GM18909 (cell line): ENCODE measurements around the gene MPLKIP.
"Not testable (repeated sequence)": the region's sequence is repeated elsewhere in the genome, so short reads cannot be mapped to it uniquely, and the experiment has no call there.

Experiments used
- ATAC-seq: cut with Tn5 transposase; IDR thresholded peaks from one replicate; pipeline ENCODE4 v1.9.1; 2021; ENCODE audit warnings: mild to moderate bottlenecking; ENCODE audit not compliant: unreplicated experiment, poor library complexity

MPLKIP gene

DNA sequence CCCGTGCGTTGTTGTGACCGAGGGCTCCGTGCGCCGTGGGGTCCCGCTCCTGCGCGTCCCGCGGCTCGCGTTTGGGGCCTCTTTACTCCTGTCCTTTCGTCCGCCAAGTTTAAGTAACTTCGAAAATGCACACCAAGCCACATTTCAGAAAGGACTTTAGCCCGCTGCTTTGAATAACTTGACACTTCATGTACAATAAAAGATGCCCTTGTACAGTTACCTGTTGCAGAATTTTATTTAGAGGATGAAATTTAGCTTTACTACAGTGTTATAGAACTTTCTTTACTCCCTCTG is 842 bp upstream of the MPLKIP start:
- no peak for ATAC-seq

DNA sequence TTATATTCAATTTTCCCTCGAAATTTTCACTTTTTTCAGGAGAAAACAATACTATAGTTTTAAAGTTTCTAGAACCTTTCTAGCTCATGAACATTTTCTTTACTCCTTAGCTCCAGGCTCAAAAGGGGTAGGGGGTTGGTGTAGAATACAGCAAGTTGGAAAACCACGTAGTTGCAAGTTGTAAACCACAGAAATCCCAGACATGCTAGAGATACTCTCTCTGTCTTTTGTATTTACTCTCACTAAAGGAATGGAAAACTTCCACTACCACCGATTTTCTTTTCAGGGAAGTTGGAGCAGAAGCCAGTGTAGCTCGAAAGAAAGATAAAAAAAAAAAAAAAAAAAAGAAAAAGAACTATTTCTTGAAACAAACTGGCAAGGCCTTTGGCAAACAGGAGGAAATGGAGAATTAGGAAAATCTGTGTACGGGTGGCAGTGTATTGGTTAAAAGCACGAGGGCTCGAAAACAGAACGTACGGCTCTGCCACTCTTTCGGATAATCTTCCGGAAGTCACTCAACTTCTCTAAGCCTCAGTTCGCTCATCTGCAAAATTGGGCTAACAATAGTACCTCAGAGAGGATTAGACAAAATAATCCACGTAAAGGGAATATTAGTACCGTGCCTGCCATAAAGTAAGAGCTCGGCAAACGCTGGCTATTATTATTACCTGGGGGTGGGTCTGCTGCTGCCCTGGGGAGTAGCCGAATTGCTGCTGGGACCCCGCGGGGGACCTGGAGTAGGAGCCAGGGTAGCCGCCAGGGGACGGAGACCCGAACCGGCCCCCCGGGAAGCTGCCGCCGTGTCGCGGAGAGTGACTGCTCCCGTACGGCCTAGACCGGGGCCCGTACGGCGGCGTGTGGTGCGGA is 628 bp downstream of the MPLKIP start:
- peak; percentile 9 for ATAC-seq

DNA sequence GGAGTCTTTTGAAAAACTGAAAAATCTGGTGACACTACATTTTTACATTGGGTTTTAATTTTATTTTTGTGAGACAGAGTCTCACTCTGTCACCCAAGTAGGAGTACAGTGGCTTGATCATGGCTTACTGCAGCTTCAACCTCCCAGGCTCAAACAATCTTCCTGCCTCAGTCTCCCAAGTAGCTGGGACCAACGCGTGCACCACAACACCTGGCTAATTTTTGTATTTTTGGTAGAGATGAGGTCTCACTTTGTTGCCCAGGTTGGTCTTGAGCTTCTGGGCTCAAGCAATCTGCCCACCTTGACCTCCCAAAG is 11.5 kb downstream of the MPLKIP start:
- no peak for ATAC-seq

DNA sequence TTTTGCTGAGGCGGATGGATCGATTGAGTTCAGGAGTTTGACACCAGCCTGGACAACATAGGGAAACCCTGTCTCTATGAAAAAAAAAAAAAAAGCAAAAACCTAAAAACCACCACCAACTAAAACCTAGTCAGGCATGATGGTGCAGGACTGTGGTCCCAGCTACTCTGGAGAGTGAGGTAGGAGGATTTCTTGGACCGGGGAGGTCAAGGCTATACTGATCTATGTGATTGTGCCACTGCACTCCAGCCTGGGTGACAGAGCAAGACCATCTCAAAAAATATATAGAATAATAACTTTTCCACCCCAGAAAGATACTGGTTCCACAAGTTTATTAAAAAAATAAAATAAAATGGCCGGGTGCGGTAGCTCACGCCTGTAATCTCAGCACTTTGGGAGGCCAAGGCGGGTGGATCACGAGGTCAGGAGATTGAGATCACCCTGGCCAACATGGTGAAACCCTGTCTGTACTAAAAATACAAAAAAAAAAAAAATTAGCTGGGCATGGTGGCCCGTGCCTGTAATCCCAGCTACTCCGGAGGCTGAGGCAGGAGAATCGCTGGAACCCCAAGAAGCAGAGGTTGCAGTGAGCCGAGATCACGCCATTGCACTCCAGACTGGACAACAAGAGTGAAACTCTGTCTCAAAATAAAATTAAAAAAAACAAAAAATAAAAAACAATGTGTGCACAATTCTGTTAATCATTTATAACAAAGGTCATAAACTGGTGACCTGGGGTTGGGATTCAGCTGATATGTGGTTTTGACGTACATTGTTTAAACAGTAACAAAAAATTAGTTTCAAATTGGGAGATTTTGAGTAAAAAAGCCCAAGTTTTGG is 12.1 kb downstream of the MPLKIP start:
- not testable (repeated sequence) for ATAC-seq

DNA sequence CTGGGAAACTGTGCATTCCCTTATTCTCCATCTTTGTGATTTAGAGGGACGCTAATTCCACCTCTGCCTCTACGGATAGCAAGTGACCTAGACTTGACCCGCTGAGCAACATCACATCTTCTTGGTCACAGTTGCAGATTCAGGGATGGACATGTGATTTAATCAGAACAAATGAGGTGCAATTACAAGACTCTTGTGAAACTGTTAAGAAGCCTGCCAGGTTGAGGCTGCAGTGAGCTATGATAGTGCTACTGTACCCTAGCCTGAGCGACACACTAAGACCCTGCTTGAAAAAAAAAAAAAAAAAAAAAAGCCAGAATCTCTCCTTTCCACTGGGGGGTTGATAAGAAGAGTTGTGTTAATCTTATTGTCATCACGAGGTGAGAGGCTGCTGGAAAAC is 14.4 kb downstream of the MPLKIP start:
- ATAC-seq: no peak

DNA sequence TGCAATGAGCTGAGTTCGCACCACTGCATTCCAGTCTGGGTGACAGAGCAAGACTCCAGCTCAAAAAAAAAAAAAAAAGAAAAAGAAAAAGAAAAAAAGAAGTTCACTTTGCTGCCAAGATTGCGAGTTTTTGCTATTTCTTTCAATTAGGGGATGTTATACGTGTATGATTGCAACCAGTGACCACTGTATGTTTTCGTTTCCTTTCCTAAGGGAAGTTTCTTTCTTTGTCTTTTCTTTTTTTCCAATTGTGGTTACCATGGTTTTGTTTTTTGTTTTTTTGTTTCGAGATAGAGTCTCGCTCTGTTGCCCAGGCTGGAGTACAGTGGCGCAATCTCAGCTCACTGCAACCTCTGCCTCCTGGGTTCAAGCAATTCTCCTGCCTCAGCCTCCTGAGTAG is 16.2 kb downstream of the MPLKIP start:
- not testable (repeated sequence) for ATAC-seq

DNA sequence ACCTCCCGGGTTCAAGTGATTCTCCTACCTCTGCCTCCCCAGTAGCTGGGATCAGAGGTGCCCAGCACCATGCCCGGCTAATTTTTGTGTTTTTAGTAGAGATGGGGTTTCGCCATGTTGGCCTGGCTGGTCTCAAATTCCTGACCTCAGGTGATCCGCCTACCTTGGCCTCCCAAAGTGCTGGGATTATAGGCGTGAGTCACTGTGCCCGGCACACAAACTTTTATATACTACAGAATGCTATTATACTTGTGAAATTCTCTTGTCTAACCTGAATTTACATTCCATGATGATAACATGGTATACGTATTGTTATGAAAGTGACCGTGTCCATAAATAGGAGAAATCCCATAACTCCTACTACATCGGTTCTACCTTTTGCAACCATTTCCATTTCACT is 17.2 kb downstream of the MPLKIP start:
- not testable (repeated sequence) for ATAC-seq

DNA sequence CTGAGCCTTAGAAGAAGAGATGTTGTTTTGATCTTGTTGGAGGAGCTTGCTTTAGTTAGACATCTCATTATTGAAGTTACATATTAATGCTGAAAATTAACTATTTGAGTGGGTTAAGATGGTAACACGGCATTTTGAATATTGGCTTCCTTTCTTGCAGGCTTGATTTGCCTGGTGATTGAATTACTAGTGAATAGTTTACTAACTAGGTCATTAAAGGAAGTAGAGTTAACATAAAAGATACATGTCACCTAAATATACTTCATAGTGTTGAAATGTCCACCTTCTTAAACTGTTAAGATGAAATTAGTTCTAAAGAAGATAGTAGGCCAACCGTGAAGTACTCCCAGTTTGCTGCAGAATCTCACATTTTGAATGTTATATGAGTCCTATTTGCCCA is 18.5 kb downstream of the MPLKIP start:
- no peak for ATAC-seq

DNA sequence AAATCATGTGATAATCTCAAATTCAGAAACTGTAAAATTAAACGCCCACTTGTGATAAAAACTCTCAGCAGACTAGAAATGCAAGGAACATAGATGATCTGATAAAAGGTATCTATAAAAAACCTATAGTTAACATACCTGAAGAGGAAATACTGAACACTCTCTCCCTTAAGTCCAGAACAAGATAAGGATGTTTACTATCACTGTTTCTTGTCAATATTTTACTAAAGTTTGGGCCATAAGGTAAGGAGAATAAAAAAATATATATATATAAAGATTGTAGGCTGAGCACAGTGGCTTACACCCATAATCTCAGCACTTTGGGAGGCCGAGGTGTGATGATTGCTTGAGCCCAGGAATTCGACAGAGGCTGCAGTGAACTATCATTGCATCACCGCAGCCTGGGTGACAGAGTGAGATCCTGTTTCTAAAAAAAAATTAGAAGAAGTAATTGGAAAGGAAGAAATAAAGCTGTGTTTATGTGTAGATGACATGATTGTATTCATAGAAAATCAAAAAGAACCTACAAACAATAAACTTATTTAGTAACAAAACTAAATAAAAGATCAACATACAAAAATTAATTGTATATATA is 28.4 kb downstream of the MPLKIP start:
- no peak for ATAC-seq

DNA sequence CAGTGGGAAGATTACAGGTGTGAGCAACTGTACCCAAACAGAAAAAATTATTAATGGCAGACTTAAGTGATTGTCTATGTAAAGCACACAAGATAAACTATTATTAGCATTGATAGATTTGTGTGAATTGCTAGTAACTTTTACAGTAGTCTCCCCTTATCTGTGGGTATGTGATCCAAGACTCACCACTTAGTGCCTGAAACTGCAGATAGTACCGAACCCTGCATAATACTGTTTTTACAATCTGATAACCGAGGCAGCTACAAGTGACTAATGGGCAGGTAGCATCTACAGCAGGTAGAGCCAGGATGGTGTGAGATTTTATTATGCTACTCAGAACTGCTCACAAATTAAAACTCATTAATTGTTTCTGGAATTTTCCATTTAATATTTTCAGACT is 31.5 kb downstream of the MPLKIP start:
- no peak for ATAC-seq

DNA sequence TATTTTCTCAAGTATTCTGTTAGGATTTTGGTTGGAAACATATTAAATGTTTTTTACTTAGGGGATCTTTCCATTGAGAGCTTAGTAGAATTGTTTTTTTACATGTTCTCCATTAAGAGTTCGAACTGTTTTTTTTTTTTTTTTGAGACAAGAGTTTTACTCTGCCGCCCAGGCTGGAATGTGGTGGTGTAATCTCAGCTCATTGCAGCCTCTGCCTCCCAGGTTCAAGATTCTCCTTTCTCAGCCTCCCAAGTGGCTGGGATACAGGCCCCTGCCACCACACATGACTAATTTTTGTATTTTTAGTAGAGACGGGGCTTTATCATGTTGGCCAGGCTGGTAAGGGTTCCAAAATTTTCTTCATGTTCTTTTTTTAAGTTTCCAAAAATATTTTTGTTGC is 33.2 kb downstream of the MPLKIP start:
- no peak for ATAC-seq

DNA sequence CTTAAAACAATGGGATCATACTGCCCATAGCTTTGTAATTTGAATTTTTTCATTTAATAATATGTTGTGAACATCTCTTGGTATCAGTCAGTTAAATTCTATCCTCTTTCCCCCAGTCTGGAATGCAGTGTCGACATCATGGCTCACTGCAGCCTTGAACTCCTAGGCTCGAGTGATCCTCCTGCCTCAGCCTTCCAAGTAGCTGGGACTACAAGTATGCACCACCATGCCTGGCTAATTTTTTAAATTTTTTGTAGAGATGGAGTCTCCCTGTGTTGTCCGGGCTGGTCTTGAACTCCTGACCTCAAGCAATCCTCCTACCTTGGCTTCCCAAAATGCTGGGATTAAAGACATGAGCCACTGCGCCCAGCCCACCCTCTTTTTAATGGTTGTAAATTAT is 34.6 kb downstream of the MPLKIP start:
- no peak for ATAC-seq

DNA sequence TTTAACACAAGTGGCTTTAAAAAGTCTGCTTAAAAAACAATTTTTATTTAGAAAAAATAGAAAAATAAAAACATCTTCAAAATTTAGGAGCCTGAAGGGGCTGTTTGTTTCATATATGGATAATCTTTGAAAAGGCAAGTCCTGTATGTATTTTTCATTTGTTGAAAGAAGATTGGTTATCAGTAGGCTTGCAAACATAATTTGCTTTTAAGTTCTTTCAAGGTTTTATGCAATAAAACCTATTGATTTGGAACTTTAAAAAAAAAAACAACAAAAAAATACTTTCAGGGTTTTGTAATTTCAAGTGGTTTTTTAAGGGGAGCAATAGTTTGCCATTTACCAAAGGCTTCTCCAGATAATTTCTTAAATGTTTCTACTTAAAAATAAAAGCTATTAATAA is 35.6 kb downstream of the MPLKIP start:
- no peak for ATAC-seq

DNA sequence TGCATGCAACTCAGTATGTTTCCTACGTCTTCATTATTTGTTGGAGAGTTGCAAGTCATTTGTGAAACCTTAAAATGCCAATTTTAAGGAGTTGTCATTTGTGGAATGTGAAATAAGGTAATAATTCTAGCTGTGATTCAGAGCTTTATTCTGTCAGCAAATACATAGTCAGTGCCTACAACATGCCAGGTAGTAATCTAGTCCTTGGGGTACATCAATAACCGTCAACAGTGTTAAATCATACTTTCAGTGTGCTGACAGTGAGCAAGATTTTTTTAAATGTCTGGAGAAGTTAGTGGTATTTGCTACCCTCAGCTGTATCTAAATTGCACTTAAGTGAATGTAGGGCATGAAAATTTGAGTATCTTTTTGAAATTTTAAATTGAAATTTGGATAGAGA is 36.7 kb downstream of the MPLKIP start:
- no peak for ATAC-seq

DNA sequence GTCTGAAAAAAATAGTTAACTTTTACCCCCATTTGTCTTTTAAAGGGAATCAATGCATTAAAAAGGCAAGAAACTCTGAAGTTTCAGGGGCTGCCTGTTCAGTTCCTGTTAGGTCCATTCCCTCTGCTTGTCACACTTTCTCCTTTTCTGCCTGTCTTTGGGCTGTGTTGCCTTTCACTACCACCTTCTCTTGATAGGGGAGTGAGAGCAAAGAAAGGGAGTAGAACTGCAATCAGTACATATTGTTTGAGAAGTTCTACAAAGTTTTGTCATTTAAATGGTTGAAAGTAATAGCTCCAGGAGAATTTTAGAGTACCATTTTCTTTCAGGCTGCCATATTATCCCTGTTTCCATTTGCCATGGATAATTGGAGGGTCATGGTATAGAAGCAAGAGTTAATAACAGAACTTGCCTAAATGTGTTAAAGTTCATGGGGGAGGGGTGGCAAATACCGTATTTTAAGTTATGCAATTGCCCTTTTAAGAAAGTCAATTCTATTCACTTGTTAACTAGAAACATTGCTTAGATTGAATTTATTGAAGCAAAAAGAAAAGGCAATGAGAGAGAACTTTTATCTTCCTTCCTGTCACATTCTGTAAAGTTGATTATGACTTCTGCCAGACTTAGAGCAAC is 38.6 kb downstream of the MPLKIP start:
- ATAC-seq: no peak

DNA sequence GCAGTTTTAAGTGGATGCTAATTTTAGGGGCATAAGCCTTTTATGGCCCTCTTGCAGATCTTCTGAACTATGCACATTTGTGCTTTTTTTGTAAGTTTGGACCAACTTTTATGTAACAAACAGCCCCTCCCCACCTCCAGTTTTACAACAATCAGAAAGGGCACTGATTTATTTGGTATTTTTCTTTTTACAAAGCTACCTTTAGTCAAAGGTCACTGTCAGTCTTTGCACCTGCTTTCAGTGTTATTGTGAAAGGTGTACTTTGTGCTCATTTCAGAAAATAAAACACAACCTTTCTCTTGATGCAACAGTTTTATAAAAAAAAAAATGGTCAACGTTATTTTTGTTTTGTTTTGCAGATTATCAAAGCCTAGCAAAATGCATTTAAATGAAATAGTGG is 39.2 kb downstream of the MPLKIP start:
- no peak for ATAC-seq

DNA sequence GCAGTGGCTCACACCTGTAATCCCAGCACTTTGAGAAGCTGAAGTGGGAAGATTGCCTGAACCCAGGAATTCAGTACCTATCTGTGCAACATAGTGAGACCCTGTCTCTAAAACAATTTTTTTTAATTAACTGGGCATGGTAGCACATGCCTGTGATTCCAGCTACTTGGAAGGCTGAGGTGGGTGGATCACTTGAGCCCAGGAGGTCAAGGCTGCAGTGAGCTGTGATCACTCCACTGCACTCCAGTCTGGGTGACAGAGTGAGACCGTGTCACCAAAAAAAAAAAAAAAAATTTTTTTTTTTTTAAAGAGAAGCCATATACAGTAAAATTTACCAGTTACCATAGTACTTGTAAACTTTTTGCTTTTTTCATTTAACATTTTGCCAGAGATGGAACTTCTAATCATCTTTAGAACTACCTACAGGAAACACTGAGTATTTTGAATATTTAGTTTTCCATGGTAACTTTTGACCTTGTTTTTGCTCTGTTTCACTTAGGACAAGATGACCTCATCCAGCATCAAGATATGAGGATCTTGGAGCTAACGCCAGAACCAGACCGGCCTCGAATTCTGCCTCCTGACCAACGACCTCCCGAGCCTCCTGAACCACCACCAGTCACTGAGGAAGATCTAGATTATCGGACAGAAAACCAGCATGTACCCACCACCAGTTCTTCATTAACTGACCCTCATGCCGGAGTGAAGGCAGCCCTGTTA is 40.6 kb downstream of the MPLKIP start:
- no peak for ATAC-seq

DNA sequence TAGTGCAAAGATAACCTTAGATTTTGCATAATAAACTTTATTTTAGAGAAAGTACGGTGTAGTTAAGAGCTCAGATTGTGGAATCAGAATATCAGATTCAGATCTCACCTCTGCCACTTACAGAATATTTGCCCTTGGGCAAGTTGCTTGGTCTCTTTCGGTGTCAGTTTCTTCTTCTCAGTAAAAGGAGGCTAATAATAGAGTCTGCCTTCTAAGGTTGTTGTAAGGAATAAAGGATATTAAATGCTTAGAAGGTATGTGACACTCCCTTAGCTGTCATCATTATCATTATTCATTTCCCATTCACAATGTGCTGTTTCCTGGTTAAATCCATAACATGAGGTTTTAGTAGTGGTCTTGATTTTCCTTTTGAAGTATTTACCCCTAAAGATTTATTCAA is 42.2 kb downstream of the MPLKIP start:
- ATAC-seq: no peak

DNA sequence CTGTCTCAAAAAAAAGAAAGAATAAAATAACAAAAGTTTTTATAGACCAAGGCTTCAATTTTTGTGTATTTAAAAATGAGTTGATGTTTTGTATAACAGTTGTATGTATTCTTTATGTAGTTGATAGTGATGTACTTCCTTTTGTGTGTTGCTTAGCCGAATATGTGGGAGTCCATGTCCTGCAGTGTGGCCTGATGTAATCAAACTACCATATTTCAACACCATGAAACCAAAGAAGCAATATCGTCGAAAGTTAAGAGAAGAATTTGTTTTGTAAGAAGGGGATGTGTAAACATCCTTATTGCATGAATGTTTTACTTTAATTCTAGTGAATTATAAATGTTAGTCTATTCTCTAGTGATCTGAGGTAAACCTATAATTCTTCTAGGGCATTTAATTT is 56.6 kb downstream of the MPLKIP start:
- no peak for ATAC-seq
